ENCODE measurements around the gene MRPS23. TPM values are rescaled to one million over a fixed set of nuclear protein-coding genes. Genes with fewer than 3 reads are reported as not detected.

MRPS23 gene
- total RNA-seq, 2 experiments from 2014 or later: 27.1 to 38.4 TPM

Other genes starting within 250 kb of the MRPS23 start
- not detected for gene CCDC182, start 104.7 kb downstream of the MRPS23 start, total RNA-seq
- gene CUEDC1, start 105.4 kb upstream of the MRPS23 start, total RNA-seq: under 1 TPM in 1 of 2 experiments, not detected in 1; 0.47 TPM
- 10 to 100 TPM; 46.7 to 52.0 TPM for gene VEZF1, start 138.2 kb upstream of the MRPS23 start, total RNA-seq
- gene SRSF1, start 157.2 kb upstream of the MRPS23 start, total RNA-seq: 100 to 1,000 TPM; 363 to 365 TPM
- gene DYNLL2, start 233.4 kb upstream of the MRPS23 start, total RNA-seq: 10 to 100 TPM; 30.1 to 31.9 TPM

Data from activated CD4-positive, alpha-beta T cell treated with anti-CD3 and anti-CD28 coated beads, Interleukin-2, amount 10 ng/mL, durations not matched to agents 7 days and 5 days (primary cell).